Stimulated activated CD4-positive, alpha-beta T cell treated with anti-CD3 and anti-CD28 coated beads, Interleukin-15, amount 100 ng/mL, for 24 hours (primary cell): ENCODE data around the gene FAM168A.

Experiments used
- DNase-seq: peaks from one replicate; pipeline ENCODE4 v3.0.0-alpha.2; 2020

FAM168A gene

GRCh38 chr11:73597956-73598718 lies at the start of gene FAM168A:
TSS of gene FAM168A (minus strand) at chr11:73598112. CDS start at chr11:73468474, 129,638 bp downstream.
- DNase-seq, result peak; percentile 95

- peak; percentile 94 for DNase-seq
Observed at GRCh38 chr11:73647459-73648100, 49.7 kb upstream of the FAM168A start.

GRCh38 chr11:73645972-73646631 lies 48.2 kb upstream of the FAM168A start, which contains the start of gene PLEKHB1:
TSS of gene PLEKHB1 (plus strand) at chr11:73646581. CDS start at chr11:73646609, 28 bp downstream.
- DNase-seq, result no peak

- DNase-seq, result no peak
Observed at GRCh38 chr11:73645121-73645969, 47.4 kb upstream of the FAM168A start.

GRCh38 chr11:73641668-73642067 lies 43.8 kb upstream of the FAM168A start:
- no peak for DNase-seq

- DNase-seq, result no peak
Observed at GRCh38 chr11:73640592-73640991, 42.7 kb upstream of the FAM168A start.

- no peak for DNase-seq
Observed at GRCh38 chr11:73637012-73637411, 39.1 kb upstream of the FAM168A start.

GRCh38 chr11:73636249-73636648 lies 38.3 kb upstream of the FAM168A start:
- DNase-seq, result no peak

- DNase-seq, result no peak
Observed at GRCh38 chr11:73635721-73636120, 37.8 kb upstream of the FAM168A start.

- DNase-seq, result no peak
Observed at GRCh38 chr11:73633999-73634398, 36.1 kb upstream of the FAM168A start.

GRCh38 chr11:73632996-73633395 lies 35.1 kb upstream of the FAM168A start:
- no peak for DNase-seq

GRCh38 chr11:73629907-73630306 lies 32.0 kb upstream of the FAM168A start:
- DNase-seq, result no peak

GRCh38 chr11:73625696-73626318 lies 27.9 kb upstream of the FAM168A start:
- DNase-seq, result peak; percentile 76

- DNase-seq, result no peak
Observed at GRCh38 chr11:73623686-73624085, 25.8 kb upstream of the FAM168A start.

GRCh38 chr11:73622926-73623593 lies 25.1 kb upstream of the FAM168A start:
- DNase-seq, result no peak

GRCh38 chr11:73614591-73614990 lies 16.7 kb upstream of the FAM168A start:
- no peak for DNase-seq

GRCh38 chr11:73612601-73613140 lies 14.8 kb upstream of the FAM168A start:
- DNase-seq, result no peak

- no peak for DNase-seq
Observed at GRCh38 chr11:73598719-73599379, 937 bp upstream of the FAM168A start.

- peak; percentile 2 for DNase-seq
Observed at GRCh38 chr11:73597336-73597955, 466 bp downstream of the FAM168A start.

- no peak for DNase-seq
Observed at GRCh38 chr11:73596547-73596946, 1.4 kb downstream of the FAM168A start.
